ENCODE results near the gene PRKG2.
"Not testable (repeated sequence)": the region's sequence is repeated elsewhere in the genome, so short reads cannot be mapped to it uniquely, and the experiment has no call there.

The PRKG2 gene

DNA sequence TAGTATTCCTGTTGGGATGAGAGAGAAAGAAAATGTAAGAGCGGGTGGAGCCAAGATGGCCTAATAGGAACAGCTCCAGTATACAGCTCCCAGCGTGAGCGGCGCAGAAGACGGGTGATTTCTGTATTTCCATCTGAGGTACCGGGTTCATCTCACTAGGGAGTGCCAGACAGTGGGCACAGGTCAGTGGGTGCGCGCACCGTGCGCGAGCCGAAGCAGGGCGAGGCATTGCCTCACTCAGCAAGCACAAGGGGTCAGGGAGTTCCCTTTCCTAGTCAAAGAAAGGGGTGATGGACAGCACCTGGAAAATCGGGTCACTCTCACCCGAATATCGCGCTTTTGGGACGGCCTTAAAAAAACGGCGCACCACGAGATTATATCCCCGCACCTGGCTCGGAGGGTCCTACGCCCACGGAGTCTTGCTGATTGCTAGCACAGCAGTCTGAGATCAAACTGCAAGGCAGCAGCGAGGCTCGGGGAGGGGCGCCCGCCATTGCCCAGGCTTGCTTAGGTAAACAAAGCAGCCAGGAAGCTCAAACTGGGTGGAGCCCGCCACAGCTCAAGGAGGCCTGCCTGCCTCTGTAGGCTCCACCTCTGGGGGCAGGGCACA lies 61.2 kb downstream of the PRKG2 start:
- not testable (repeated sequence) for DNase-seq

DNA sequence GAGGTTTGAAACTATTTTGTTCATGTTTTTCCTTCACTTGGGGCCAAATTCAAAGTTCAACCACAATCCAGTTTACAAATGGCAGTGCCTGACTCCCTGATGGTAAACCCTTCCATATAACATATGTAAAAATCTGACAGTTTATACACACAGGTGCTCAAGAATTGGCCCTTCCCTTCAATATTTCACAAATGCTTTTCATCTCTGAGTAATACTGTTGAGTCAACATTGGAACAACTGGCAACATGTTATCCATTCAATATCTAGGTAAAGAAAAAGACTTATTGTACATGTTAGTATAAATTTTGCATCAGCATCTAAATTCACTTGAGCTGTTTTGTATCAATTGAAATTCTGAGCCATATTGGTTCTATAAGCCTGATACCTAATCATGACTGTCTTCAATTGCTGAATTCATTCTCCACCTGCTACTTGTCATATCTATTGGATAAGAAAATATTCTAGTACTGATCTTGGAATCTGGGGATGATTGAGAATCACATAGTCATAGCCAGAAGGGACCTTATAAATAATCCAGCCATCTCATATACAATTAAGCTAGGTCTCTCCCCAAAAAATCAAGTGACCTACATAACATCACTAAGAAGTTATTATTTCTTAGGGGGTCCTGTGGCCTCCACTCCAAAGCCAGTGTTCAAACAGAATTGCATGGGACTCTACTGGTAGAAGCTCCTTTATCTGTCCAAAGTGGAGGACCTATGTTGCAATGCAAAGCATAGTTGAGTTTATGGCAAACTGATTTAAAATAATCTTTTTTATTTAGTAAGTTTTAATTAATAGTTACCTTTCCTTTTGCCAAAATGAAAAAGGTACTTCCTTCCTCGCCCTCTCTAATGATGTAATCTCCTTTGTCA lies 61.9 kb downstream of the PRKG2 start:
- DNase-seq = no peak

DNA sequence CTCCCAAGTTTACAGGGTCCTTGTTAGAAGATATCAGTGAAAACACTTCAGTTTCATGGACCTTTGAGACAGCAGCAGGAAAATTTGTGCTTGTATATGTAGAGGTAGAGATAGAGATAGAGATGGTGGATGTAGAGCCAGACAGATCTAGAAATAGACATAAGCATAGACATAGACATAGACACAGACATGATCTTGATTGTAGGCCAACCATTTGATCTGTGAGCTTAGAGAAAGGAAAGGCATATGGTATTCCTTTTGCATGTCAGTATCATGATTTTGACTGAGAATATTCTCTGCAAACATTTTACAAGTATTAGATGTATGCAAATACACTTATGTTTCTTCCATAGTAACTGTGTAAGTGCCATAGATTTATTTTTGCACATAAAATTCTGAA lies 65.0 kb downstream of the PRKG2 start:
- DNase-seq = no peak

DNA sequence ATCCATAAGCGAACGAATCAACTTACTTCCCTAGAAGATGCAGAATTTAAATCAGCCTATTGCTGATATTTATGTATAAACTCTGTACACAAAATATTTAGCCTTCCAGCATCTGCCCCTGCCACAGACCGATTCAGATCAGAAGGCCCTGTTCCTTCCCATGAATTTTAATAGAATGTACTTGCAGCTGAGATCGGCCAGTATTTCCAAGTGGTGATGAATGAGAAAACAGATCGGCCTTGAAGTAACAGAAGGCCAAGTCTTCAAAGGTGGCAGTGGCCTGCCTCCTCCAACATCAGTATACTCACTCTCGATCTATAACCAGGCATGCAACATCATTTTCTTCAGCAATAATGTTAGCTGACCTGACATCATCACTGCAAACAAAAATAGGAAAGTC lies 66.4 kb downstream of the PRKG2 start:
- DNase-seq = no peak

DNA sequence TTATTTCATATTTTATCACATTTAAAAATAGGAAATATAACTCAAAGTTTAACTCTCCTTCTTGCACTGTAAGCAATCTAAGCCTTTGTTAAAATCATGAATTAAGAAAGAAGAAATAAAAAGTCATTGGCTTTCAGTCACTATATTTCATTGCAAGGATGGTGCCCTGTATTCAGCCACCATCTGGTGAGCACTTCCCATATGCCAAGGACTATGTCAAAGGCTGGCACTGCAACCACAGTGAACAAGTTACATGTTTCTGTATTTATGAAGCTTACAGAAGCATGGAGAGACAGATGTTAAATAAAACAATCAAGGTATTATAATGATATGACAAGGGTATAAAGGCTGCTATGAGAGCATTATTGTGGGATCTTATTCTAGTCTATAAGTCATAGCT lies 68.6 kb downstream of the PRKG2 start:
- DNase-seq = no peak

DNA sequence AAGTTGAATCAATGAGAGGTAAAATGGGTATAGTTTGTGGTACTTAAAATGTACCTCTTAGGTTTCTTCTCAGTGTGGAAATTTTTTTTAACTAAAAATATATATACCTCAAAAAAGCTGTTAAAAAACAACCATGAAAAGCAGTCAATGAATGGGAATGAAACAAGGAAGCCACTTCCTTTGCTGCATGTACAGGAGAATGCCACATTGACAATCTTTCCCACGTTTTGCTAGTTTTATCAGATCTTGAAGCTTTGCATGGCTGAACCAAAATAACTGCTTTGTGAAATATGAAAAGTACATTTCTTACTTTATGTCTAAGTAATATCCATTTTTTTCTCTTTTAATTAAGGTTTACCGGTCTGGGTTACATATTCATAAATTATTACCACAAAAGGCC lies 71.8 kb downstream of the PRKG2 start:
- no peak for DNase-seq

DNA sequence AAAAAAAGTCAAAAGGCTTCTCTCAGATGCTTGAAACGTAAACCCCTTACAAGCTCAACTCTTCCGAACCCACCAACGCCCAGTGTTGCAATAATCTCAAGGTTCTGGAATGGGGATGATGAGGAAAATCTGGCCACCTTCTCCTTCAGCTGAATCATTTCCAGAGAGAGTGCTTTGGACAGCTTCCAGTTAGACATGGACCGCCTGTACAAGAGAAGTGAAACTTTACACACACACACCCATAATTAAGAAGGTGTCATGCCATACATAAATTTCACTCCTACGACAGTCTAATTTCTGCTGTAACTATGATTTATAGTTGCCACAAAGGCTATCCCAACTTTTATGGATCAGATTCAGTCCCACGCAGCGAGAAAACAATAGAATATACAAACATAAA lies 72.3 kb downstream of the PRKG2 start:
- no peak for DNase-seq

DNA sequence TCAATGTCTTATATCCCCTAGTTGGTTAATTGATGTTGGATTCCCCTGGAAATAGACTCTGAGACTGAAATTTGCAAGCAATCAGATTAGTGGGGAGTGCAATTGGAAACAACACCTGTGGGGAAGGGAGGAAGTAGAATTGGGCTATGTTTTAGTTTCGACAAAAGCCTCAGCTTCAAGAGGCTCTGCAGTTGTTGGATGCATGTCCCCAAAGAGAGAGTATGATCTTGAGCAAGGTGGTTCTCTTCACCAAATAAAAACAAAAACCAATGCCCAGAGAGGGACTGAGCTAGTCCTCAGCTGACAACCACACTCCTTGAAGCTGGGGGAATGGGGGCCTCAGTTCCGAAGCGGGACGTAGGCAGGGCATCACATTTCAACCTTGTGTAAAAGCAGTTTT lies 77.1 kb downstream of the PRKG2 start:
- DNase-seq = no peak

DNA sequence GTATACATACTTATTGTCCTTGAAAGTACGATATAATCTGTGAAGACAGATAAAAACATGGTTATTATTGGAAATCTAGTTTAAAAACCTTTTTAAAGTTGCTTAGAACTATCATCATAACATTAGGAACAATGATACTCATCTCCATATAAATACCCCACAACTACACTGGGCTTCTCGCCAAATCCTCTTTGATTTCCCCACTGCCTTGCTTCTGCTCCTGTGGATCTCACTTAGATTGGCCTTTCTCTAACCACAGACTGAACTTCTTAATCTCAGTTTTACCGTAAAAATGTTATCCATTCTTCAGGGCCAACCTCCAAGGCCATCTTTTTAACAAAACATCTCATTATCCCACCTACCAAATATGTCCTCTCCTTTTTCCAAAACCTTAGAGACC lies 77.6 kb downstream of the PRKG2 start:
- no peak for DNase-seq

DNA sequence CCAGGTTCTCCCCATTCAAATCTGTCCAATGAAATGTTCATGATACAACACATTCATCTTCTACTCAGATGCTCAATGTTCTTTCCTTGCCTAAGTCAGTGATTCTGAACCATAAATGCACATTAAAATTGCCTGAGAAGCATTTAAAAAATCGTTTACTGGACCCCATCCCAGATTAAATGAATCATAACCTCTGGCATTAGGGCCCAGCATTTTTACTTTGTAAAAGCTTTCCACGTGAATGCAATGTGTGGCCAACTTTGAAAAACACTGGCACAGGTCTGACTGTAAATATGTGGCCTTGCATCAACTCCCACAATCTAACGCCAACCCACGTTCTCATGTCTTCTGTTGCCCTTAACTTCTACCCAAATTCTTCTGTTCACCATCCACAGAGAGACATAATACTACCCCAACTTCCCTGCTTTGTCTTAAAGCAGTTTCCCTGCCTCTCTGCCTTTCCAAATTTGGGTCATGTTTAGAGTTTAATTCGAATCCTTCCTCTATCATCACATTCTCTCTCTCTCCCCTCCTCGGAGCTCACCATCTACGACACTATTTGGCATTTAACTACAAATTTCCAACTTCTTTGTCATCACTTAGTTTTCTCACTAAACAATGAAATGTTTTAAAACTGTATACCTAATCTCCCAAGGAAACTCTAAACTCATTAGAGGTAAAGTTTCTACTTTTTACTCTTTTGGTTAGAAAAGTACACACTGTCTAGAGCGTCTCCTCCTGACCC lies 78.7 kb downstream of the PRKG2 start:
- DNase-seq = no peak

DNA sequence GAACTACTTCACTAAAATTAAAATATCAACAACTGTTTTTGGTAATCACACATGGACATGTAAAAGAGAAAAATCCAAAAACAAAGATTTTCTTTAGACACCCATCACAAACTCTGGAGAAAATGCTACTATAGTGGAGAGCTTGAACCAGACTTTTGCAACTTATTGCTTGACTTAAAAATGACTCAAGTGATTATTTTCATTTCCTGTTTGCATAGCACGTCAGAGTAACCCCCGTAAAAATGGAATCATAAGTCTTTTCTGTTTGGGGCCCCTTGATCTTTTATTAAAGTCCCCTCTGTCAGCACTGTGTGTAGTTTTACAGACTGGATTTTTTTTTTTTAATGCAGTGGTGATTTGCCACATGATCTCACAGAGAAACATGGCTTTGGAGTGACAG lies 79.5 kb downstream of the PRKG2 start:
- DNase-seq = no peak

DNA sequence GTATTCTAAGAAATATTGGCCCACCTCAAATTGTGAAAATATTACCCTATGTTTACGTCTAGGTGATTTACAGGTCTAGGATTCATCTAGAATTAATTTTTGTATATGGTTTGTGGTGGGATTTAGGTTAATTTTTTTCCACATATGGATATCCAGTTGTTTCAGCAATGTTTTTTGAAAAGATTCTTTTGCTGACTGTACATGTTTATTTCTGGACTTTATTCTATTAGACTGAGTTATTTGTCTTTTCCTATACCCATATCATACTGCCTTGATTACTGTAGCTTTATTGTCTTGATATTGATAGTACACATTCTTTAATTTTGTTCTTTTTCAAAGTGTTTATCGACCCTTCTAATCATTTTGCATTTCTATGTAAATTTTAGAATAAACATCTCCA lies 83.5 kb downstream of the PRKG2 start:
- no peak for DNase-seq

DNA sequence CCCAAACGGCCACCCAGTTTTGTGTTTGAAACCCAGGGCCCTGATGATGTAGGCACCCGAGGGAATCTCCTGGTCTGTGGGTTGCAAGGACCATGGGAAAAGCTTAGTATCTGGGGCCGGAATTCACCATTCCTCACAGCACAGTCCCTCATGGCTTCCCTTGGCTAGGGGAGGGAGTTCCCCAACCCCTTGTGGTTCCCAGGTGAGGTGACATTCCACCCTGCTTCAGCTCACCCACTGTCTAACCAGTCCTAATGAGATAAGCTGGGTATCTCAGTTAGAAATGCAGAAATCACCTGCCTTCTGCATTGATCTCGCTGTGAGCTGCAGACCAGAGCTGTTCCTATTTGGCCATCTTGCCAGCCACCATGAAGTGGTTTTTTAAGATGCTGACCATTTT lies 84.0 kb downstream of the PRKG2 start:
- no peak for DNase-seq

DNA sequence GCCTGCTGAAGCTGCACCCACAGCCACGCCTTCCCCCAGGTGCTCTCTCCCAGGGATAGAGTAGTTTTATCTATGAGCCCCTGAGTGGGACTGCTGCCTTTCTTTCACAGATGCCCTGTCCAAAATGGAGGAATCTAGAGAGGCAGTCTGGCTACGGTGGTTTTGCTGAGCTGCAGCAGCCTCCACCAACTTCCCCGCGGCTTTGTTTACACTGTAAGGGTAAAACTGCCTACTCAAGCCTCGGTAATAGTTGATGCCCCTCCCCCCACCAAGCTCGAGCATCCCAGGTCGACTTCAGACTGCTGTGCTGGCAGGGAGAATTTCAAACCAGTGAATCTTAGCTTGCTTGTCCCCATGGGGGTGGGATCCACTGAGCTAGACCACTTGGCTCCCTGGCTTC lies 84.5 kb downstream of the PRKG2 start:
- DNase-seq = no peak

DNA sequence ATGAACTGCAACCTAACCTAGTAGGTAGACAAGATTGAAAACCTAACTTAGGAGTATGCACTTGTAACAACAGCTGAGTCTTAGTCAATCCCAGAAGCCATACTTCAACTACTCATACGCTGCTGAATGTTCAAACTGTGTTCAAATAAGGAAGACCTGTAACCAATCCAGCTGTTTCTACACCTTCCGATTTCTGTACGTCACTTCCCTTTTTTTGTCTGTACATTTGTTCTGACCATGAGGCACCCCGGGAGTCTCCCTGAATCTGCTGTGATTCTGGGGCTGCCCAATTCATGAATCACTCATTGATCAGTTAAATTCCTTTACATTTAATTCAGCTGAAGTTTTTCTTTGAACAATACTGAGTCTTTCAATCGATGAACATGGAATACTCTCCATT lies 95.0 kb downstream of the PRKG2 start:
- no peak for DNase-seq

DNA sequence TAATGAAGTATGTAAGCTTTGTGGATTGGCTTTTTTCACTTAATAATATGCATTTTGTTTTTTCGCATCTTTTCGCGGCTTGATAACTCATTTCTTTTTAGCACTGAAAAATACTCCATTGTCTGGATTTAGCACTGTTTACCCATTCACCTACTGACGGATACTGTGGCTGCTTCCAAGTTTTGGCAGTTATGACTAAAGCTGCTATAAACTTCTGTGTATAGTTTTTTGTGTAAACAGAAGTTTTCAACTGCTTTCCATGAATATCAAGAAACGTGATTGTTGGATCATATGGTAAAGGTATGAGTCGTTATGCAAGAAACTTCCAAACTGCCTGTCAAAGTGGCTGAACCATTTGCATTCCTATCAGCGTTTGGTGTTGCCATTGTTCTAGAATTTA lies 96.9 kb downstream of the PRKG2 start:
- no peak for DNase-seq

DNA sequence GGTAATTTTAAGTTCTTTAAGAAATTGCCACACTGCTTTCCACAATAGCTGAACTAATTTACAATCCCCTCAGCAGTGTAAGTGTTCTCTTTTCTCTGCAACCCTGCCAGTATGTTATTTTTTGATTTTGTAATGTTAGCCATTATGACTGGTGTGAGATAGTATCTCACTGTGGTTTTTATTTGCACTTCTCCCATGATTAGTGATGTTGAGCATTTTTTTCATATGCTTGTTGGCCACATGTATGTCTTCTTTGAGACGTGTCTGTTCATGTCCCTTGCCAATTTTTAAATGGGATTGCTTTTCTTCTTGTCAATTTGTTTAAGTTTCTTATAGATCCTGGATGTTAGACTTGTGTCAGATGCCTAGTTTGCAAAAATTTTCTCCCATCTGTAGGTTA lies 98.5 kb downstream of the PRKG2 start:
- DNase-seq = no peak

DNA sequence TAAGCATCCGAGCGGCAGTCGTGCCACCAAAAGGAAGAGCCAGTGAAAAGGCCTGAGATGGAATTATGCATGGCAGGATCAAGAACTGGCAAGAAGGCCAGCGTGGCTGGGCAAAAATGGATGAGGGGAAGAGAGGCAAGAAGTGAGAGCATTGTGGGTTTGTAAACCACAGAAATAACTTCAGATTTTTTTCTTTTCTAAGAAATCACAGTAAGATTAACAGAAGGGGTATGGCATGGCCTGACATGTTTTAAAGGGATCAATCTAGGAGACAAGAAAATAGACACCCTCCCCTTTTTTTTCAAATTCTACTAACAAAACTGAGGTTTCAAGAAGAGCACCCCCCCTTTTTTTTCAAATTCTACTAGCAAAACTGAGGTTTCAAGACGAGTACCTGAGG lies 102.0 kb downstream of the PRKG2 start:
- no peak for DNase-seq

DNA sequence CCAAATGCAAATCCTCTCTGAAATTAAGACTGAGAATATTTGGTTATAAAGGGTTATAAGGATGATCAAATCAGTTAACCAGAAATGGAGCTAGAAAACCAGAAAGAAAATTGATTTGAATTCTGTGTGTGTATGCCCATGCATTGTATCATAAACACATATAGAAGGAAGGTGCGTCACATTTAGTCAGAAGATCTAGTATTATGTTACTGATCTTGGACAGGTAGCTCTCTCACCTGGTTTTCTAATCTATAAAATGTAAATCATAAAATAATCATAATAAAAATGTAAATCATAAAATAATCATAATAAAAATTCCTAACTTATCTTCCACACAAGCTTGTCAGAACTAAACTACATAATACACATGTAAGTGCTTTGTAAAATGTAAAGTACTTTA lies 105.7 kb downstream of the PRKG2 start:
- no peak for DNase-seq

DNA sequence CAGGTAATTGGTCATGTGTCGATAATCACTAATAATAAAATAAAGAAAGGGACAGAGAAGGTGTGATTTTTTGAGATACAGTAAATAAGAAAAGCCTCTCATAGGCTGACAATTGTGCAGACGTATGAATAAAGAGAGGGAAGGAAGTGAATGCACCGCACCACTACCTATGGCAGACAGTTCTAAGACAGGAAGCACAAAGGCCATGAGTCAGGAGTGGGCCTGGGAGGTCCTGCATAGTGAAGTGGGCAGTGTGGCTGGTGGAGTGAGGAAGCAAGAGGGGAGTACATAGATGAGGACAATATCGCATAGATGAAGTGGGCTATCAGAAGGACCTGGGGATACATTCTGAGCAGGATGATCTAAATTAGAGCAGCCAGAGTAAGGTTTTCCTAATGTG lies 108.9 kb downstream of the PRKG2 start:
- no peak for DNase-seq

DNA sequence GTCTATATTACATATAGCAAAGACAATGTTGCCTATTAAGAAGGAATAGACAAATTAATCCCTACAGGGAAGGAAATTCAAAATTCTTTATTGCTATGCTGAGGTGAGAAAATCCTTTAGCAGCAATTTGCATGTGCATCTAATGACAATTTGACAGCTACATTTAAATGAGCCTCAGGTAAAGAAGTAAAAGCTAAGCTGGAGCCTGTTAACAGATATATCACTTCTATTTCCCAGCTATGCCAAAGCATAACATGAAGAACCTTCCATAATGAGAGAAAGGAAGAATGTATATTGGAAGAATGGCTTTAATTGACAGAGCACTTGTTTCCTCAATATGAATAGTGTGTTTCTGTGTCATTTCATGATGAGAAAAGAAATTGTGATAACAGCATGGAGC lies 112.9 kb downstream of the PRKG2 start:
- no peak for DNase-seq

DNA sequence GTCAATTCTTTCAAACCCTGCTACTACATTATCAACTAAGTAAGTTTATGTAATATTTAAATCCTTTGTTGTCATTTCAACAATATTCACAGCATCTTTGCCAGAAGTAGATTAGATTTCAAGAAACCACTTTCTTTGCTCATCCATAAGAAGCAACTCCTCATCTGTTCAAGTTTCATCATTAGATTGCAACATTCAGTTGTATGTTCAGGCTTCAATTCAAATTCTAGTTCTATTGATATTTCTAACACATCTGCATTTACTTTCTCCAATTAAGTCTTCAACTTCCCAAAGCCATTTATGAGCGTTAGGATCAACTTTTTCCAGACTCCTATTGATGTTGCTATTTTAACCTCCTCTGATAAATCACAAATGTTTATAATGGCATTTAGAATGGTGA lies 118.5 kb downstream of the PRKG2 start:
- DNase-seq = no peak

DNA sequence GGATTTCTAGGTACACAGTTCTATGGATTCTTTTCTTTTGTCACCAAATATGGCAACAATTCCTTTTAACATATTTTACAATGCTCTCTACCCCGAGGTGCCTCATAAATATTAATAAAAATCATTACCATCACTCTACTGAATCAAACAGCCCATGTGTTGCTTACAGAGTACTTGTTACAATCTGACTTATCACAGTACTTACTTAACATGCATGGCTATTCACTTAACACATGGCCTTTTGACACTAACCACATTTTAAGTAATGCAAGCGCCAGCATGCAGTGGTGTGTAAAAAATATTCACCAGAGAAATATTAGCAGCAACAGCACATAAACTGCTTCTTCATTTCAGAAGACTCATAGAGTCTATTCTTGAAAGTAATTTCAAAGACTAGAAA lies 119.6 kb downstream of the PRKG2 start:
- DNase-seq = no peak

DNA sequence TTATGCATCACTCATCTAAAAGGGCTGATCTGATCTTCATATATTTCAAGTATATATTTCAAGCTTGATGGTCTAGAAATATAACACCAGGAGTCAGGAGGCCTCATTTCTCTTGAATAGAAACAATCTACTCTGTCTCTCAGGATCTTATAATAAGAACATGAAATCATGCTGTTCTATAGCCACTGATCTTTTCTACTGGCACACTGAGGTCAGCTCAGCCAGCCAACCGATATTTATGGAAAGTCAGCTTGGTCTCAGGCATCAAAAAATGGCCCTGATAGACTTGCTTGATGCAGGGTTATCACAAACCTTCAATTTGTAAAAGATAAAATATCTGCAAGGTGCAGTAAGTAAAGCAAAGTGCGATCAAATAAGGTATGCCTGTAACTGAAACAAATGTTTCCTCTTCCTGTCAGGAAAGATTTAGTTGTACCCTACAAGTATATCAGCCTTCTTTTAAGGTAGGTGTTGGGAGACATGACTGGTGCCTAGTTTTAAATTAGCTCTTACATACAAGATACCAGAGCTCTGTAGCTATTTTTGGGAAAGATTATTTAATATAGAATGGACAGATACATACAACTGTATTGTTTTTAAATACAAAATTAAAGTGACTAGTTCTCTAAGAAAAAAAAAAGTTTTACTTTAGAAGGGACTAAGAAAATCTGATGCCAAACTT lies 121.2 kb downstream of the PRKG2 start:
- DNase-seq = no peak
